Motor neuron (in vitro differentiated cells): ENCODE results near the gene SLC2A8. TPM values are rescaled to one million over a fixed set of nuclear protein-coding genes. Genes with fewer than 3 reads are reported as not detected.

ENCODE experiments used
- ATAC-seq, 8 experiments: fragments of 200-7000 bp; cut with Tn5 transposase; replicated peaks in 6 of 8; 2 replicates each; pipeline ENCODE4 v1.8.0; 2021; ENCODE audit warnings: mild to moderate bottlenecking in 8 of 8, moderate library complexity in 8 of 8
- H3K27ac ChIP-seq, 2 donors: fragments of 250-450 bp; sonication (Bioruptor Pico); 2 replicates each; pipeline ENCODE4 v1.9.0; 2021; ENCODE audit warnings: antibody characterized with exemption in 2 of 2, mild to moderate bottlenecking in 2 of 2, moderate library complexity in 1 of 2
- H3K4me1 ChIP-seq, 2 donors: fragments of 250-450 bp; sonication (Bioruptor Pico); replicated peaks in 1 of 2; 2 replicates each; pipeline ENCODE4 v1.6.1; 2021; ENCODE audit warnings: antibody characterized with exemption in 2 of 2, mild to moderate bottlenecking in 2 of 2, moderate library complexity in 1 of 2
- H3K4me3 ChIP-seq, 5 donors: fragments of 250-450 bp; sonication (Bioruptor Pico); 2 replicates each; pipeline ENCODE4 v1.9.0; 2021; ENCODE audit warnings: antibody characterized with exemption in 5 of 5, mild to moderate bottlenecking in 5 of 5, moderate library complexity in 4 of 5
- WGBS, 10 experiments: fragments of 450-650 bp; shearing (Covaris generic); methylation state at CpG; one replicate each; pipeline ENCODE4 v1.0.0; 2022; 5-methylcytosine and 5-hydroxymethylcytosine counted together
- in situ Hi-C, 9 experiments: fragments of 400-800 bp; cut with MboI; loops; one replicate each; pipeline ENCODE4 v1.15.0; 2021; ENCODE audit warnings: low sequenced_read_pairs in 9 of 9, low pct_unique_long_range_greater_than_20kb in 2 of 9; ENCODE audit not compliant: unreplicated experiment in 9 of 9
- total RNA-seq, 8 experiments: library from RNA; unstranded; fragments of 300-600 nt; gene quantifications; 2 replicates each; pipeline versions ENCODE4 v1.2.3 to v1.2.4, GENCODE V29; 2022

Gene SLC2A8, protein sequence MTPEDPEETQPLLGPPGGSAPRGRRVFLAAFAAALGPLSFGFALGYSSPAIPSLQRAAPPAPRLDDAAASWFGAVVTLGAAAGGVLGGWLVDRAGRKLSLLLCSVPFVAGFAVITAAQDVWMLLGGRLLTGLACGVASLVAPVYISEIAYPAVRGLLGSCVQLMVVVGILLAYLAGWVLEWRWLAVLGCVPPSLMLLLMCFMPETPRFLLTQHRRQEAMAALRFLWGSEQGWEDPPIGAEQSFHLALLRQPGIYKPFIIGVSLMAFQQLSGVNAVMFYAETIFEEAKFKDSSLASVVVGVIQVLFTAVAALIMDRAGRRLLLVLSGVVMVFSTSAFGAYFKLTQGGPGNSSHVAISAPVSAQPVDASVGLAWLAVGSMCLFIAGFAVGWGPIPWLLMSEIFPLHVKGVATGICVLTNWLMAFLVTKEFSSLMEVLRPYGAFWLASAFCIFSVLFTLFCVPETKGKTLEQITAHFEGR
- total RNA-seq, result 10 to 100 TPM in 6 of 8 experiments, 1 to 10 TPM in 2; 9.8 to 23.3 (median 11.3) TPM

DNA sequence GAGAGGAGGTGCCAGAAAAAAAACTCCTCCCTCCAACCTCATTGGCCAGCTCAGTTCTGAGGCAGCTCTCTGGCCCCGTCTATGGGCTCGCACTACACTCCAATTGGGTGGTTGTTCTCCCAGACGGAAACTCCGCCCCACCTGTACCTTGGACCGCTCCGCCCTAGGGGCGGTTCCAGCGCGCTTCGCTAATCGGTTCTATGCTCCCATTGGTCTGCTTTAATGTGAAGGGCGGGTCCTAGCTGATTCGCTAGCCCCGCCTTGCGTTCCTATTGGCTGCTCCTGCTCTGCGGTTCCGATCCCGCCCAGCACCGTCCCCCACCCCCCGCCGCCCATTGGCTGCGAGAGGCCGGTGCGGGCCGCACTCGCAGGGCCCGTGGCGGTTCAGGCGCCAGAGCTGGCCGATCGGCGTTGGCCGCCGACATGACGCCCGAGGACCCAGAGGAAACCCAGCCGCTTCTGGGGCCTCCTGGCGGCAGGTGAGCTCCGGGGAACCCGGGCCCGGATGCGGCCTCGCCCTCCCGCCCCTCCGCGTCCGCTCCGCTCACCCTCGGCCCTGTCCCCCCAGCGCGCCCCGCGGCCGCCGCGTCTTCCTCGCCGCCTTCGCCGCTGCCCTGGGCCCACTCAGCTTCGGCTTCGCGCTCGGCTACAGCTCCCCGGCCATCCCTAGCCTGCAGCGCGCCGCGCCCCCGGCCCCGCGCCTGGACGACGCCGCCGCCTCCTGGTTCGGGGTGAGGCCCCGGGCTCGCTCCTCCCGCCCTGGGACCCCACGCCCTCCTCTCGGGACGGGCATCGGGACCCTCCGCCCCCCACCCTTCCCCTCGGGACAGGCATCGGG, at the start of gene SLC2A8:
TSS of gene SLC2A8 (plus strand) at position 362 of the 838 bp plus-strand sequence. CDS start at position 424, 62 bp downstream.
- Histone ChIP-seq H3K27ac (peak within 1 kb of the TSS; percentile 69 to 77), H3K4me1 (peaks cover 5 to 7% of the 10 kb centered on the region in 2 donors), H3K4me3 (peak within 1 kb of the TSS; percentile 64 to 85 (median 72))
- WGBS, 10 experiments, result 0% methylated on average over 1 to 2 of the region's 87 CpGs; no CpG with 5 or more reads in 8 of the 10 experiments
- in situ Hi-C loops, result loop anchor here in 2 of 9 experiments (25.0 kb wide), 2 partner anchors 160 to 185 kb away; no protein-coding TSS in a partner anchor
- peak; percentile 90 to 94 (median 93) for ATAC-seq

DNA sequence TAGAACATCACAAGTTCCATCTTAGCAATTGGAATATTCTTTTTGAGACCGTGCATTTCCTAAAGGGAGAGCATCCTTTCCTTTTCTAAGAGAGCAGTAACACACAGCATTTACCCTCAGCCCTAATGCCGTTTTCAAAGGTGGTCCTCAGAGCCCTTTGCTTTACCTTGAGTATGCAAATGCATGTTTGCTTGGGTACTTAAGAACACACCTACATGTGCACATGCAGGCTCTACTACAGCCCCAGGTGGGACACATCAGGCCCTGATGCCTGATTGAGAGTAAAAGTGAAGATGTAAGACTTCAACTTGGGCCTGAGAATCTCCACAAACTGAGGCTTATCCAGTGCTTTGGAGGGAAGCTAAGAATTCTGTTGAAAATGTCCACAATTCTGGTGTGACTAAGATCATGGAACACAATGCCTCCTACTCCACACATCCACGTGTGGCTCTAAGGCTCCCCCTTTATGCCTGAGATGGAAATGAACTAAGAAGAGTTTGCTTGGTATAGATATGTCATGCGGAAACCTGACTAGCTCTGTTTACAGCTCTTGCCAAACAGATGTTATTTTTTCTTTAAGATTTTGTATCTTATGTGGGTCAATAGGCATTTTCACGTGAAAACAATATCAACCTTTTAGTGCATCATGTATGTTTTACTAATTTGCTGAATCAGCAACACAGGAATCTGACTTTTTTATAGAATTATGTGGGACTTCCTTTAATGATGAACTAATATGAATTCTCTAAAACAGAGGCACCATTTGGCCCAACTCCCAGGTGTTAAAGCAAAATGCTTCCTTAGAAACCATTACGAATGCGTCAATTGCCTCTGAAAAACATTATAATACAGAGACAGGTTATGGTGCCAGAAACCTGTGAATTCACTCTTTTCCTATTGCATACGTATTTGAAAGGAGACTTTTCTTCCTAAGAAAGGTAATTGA, 48.9 kb upstream of the SLC2A8 start:
- Histone ChIP-seq H3K27ac (no peak overlapping the region), H3K4me3 (no peak overlapping the region), H3K4me1 (peaks cover 7 to 10% of the 10 kb centered on the region in 2 donors)
- 56 to 100% (median 82%) methylated on average over 1 to 8 of the region's 8 CpGs for WGBS, 10 experiments
- in situ Hi-C loops, result loop anchor here in 1 of 9 experiments (25.0 kb wide), 1 partner anchor 136 kb away; no protein-coding TSS in a partner anchor
- peak in 6 of 8 experiments; percentile 44 to 89 (median 86) for ATAC-seq

DNA sequence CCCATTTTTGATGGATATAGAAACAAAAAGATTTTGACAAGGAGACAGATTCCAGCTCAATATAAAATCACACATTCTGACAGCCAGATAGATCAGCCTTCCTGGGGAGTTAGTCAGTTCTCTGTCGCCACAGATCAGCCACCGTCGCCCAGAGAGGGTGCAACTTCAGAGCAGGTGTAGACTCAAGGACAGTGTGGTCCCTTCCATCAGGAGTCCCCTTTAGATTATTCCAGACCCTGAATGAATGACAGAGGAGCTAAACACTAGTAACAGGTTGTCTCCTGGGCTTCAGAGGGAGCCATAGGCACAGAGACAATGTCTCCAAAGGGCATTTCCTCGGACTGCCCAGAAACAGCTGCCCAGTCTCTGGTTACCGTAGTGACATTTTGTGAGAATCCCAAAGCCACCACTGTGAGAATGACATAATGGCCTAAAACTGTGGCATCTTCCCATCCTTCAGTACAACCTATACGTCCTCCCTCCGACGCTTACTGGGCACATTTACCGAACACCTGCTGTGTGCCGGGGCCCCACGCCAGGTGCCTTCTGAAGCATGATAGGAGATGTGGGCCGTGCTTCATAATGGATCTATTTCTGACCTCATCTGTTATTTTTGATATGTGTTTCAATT, 47.4 kb upstream of the SLC2A8 start:
- Histone ChIP-seq H3K4me1 (peaks cover 7 to 10% of the 10 kb centered on the region in 2 donors), H3K4me3 (no peak overlapping the region), H3K27ac (no peak overlapping the region)
- 88 to 100% (median 96%) methylated on average over 1 to 12 of the region's 12 CpGs; no CpG with 5 or more reads in 1 of the 10 experiments for WGBS, 10 experiments
- ATAC-seq, result peak in 2 of 8 experiments; percentile 27 to 59
- in situ Hi-C loops, result loop anchor here in 1 of 9 experiments (25.0 kb wide), 2 partner anchors 137 to 412 kb away; no protein-coding TSS in a partner anchor

DNA sequence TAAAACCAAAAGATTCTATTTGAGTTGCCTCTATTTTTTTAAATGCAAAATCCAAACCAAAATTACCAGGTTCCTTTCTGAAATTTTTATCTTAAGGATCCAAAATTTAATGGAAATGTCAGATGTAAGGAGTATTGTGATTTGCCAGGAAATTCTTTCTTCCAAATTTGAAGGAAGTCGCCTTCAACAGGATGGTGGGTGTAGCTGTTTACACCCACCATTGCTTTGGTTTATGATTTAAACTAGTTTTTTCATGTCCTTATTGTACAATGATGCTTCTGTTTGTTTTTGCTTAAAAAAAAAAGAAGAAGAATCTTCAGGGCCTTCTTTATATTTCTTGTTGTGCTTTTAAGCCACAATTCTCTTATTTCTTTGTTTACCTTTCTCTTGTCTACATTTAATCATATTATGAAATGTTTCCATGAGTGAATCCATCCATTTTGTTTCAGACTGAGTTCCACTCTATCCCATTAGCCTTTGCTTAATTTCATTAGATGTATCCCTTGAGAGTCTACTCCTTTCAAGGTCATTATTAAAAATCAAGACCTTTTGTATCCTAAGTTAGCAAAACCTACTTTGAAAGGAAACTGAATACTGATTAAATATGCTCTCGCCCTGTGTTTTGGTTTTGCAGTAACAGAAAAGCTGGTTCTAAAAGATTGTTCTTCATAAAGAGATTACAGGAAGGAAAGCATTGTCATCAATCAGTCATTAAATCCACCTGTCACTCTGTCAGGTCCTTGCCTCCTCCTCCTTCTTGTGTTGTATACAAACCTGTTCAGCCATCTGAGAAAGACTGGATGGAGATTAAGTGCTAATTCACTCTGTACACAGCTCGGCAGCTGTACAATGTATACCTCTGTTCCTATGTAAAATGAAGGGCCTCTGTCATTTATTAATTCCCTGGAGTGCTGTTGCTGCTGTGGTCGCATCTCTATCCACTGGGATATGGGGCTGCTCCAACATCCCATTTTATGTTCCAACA, 45.5 kb upstream of the SLC2A8 start:
- Histone ChIP-seq H3K4me3 (no peak overlapping the region), H3K27ac (no peak overlapping the region), H3K4me1 (peaks cover 7 to 10% of the 10 kb centered on the region in 2 donors)
- 50 to 100% (median 77%) methylated on average over 1 to 4 of the region's 4 CpGs for WGBS, 10 experiments
- in situ Hi-C loops, result loop anchor here in 1 of 9 experiments (25.0 kb wide), 1 partner anchor 414 kb away; no protein-coding TSS in a partner anchor
- ATAC-seq, result peak in 4 of 8 experiments; percentile 27 to 49 (median 40)

DNA sequence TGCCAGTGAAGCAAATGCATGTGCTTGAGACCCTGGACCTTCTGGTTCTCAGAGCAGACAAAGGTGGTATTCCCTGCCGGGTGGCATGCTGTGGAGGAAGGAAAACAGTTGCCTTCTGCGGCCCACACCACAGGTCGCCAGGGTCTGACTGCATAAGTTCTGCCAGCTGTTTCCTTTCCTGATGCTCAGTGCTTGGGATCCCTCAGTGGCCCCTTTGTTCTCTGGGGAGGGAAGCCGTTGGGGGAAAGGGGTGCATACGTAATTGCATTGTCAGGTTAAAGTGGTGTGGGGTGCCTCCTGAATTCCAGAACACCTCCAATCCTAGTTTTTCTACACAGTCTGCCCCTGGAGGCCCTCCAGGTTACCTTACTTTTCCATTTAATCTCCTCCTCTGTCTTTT, 43.1 kb upstream of the SLC2A8 start:
- in situ Hi-C loops, result loop anchor here in 1 of 9 experiments (25.0 kb wide), 1 partner anchor 417 kb away; no protein-coding TSS in a partner anchor
- 42 to 60% (median 54%) methylated on average over 1 to 3 of the region's 5 CpGs; no CpG with 5 or more reads in 6 of the 10 experiments for WGBS, 10 experiments
- H3K4me3 ChIP-seq, result no peak overlapping the region
- no peak for ATAC-seq
- no peak overlapping the region for H3K27ac ChIP-seq
- H3K4me1 ChIP-seq, result peaks cover 7 to 10% of the 10 kb centered on the region in 2 donors

DNA sequence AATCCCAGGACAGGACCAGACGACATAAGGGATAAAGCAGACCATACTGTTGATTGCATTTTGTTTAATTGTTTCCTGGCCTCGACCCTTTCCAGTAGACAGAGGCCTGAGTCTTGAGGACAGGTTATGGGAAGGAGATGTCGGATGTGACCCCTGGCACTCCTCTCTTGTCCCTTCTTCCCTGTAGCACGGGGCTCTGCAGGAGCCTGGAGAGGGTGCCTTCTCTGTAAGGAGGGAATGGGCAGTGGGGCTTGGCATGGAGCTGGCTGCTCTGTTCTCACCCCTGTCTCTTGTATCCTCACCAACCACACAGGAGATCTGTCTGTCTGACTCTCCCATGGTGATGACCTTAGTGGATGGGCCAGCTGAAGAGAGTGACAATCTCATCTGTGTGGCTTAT, 40.1 kb upstream of the SLC2A8 start:
- WGBS, 10 experiments, result 60 to 100% (median 82%) methylated on average over 1 to 3 of the region's 4 CpGs; no CpG with 5 or more reads in 2 of the 10 experiments
- ATAC-seq, result no peak
- Histone ChIP-seq H3K4me1 (peaks cover 2 to 4% of the 10 kb centered on the region in 2 donors), H3K4me3 (no peak overlapping the region), H3K27ac (no peak overlapping the region)
- in situ Hi-C loops, result loop anchor here in 1 of 9 experiments (25.0 kb wide), 1 partner anchor 420 kb away; no protein-coding TSS in a partner anchor

DNA sequence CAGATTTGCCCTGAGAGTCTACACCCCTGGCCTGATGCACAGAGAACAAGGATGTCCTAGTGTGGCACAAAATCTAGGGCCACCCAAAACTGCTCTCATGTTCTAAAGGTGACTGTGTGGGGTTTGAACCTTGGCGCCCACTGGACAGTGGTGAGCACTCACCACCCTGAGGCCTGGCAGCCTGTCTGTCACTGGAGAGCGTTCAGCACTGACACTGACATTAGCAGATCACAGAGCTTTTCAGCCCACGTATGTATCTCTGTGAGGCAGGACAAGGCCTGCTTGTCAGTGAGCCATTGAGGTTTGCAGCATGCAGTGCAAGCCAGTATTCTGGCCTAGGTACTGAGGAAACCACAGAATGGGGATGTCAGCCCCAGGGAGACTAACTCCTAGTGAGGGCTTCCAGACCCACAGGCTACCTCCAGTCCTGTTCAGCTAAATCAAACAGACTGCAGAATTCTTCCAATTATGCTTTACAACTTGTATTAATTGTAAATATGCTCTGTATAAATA, 38.9 kb upstream of the SLC2A8 start:
- in situ Hi-C loops, result loop anchor here in 1 of 9 experiments (25.0 kb wide), 1 partner anchor 421 kb away; no protein-coding TSS in a partner anchor
- no peak for ATAC-seq
- Histone ChIP-seq H3K4me3 (no peak overlapping the region), H3K4me1 (no peaks in the 10 kb centered on the region), H3K27ac (no peak overlapping the region)
- WGBS, 10 experiments, result 69 to 94% (median 92%) methylated on average over 2 of the region's 3 CpGs; no CpG with 5 or more reads in 6 of the 10 experiments

DNA sequence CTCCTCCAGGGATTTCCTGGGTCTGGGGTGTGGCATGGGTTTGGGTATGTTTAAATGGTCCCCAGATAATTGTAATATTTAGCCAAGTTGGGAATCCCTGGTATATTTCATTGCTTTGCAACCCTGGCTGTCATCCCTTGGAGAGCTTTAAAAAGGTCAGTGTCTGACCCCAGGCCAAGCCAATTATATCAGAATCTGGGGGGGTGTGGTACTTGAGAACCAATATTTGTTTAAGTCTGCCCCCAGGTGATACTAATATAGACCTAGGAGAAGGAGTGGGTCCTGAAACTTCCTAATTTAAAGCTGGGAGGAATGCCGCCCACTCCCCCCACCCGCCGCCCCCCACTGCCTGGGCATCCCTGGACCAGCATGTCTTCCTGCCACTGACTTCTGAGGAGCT, 38.2 kb upstream of the SLC2A8 start:
- WGBS, 10 experiments, result 100% methylated on average over 1 of the region's 3 CpGs; no CpG with 5 or more reads in 9 of the 10 experiments
- no peak overlapping the region for H3K27ac ChIP-seq
- in situ Hi-C loops, result loop anchor here in 1 of 9 experiments (25.0 kb wide), 1 partner anchor 421 kb away; no protein-coding TSS in a partner anchor
- no peak for ATAC-seq
- no peak overlapping the region for H3K4me3 ChIP-seq
- peaks cover 0 to 5% of the 10 kb centered on the region in 2 donors for H3K4me1 ChIP-seq

DNA sequence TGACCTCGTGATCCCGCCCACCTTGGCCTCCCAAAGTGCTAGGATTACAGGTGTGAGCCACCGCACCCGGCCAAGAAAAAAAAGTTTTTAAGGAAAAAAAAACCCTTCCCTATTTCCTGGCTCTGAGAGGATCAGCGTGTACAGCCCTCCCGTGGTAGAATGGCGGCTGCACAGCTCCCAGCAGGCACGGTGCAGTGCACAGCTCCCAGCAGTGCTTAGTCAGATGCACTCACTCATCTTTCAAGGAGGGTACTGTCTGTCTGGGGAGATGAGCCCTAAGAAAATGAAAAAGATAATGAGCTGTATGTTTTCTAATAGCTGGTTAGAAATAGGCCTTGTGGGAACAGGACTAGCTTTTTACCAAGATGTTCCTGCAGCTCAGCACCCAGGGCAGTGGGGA, 36.7 kb upstream of the SLC2A8 start:
- ATAC-seq, result peak in 1 of 8 experiments; percentile 9
- in situ Hi-C loops, result loop anchor here in 1 of 9 experiments (25.0 kb wide), 1 partner anchor 423 kb away; no protein-coding TSS in a partner anchor
- peaks cover 0 to 8% of the 10 kb centered on the region in 2 donors for H3K4me1 ChIP-seq
- no peak overlapping the region for H3K27ac ChIP-seq
- WGBS, 10 experiments, result 74 to 100% (median 87%) methylated on average over 3 to 8 of the region's 8 CpGs; no CpG with 5 or more reads in 3 of the 10 experiments
- no peak overlapping the region for H3K4me3 ChIP-seq

DNA sequence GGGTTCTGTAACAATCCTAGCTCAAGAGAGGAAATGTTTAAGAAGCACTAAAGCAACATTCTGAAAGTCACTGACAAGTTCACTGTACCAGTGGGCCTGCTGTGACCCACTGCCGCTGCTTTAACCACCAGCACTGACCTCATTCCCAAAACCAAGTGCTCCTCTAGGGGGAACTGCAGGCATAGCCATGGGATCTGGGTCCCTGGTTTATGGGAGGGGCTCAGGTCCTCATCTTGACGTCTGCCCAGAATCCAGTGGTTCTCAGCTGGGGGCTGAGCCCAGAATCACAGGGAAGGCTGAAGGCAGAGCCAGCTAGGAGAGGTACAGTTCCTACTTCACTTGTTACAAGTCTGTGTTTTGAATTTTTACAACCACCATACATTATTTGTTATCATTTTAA, 36.1 kb upstream of the SLC2A8 start:
- peaks cover 0 to 8% of the 10 kb centered on the region in 2 donors for H3K4me1 ChIP-seq
- H3K4me3 ChIP-seq, result no peak overlapping the region
- no peak overlapping the region for H3K27ac ChIP-seq
- ATAC-seq, result peak in 6 of 8 experiments; percentile 51 to 92 (median 80)
- in situ Hi-C loops, result loop anchor here in 1 of 9 experiments (25.0 kb wide), 1 partner anchor 424 kb away; no protein-coding TSS in a partner anchor
- 0 to 100% (median 83%) methylated on average over 1 of the region's 2 CpGs; no CpG with 5 or more reads in 6 of the 10 experiments for WGBS, 10 experiments
